MM.1S (cell line): ENCODE measurements around the gene PRM2.

Experiments used
- EZH2phosphoT487 ChIP-seq: fragments of 300-600 bp; sonication (generic); IDR thresholded peaks from 2 replicates; pipeline ENCODE4 v1.6.1; 2018; ENCODE audit warnings: antibody characterized with exemption, low read length
- TF ChIP-seq, protein P1 (sequence below): fragments of 300-600 bp; sonication (generic); IDR thresholded peaks from 2 replicates; pipeline ENCODE4 v1.5.1; 2016; ENCODE audit warnings: antibody characterized with exemption, low read length, mixed read lengths

DNA sequence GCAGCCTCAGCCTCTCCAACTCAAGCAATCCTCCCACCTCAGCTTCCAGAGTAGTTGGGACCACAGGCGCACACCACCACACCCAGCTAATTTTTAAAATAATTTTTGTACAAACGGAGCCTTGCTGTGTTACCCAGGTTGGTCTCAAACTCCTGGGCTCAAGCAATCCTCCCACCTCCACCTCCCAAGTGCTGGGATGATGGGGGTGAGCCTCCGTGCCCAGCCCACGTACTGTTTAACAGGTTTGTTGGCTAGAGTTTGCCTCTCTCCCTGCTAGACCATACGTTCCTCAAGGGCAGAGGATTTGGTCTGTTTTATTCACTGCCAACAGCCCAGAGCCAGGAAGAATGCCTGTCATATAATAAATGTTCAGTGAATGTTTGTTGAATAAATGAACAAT lies 46.8 kb downstream of the PRM2 start:
- no peak for TF ChIP-seq EZH2phosphoT487
- TF ChIP-seq, protein P1, sequence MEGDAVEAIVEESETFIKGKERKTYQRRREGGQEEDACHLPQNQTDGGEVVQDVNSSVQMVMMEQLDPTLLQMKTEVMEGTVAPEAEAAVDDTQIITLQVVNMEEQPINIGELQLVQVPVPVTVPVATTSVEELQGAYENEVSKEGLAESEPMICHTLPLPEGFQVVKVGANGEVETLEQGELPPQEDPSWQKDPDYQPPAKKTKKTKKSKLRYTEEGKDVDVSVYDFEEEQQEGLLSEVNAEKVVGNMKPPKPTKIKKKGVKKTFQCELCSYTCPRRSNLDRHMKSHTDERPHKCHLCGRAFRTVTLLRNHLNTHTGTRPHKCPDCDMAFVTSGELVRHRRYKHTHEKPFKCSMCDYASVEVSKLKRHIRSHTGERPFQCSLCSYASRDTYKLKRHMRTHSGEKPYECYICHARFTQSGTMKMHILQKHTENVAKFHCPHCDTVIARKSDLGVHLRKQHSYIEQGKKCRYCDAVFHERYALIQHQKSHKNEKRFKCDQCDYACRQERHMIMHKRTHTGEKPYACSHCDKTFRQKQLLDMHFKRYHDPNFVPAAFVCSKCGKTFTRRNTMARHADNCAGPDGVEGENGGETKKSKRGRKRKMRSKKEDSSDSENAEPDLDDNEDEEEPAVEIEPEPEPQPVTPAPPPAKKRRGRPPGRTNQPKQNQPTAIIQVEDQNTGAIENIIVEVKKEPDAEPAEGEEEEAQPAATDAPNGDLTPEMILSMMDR = no peak
